Stomach (tissue), 4 donors: ENCODE results near the gene B2M.

Source experiments
- EP300 ChIP-seq: sonication (generic); formaldehyde crosslinking; IDR thresholded peaks from one replicate; pipeline ENCODE4 v1.6.1; 2017; ENCODE audit warnings: antibody characterized with exemption
- POLR2AphosphoS5 ChIP-seq, 3 donors: sonication (generic); formaldehyde crosslinking; IDR thresholded peaks; one replicate each; pipeline ENCODE4 v1.6.1; 2016; ENCODE audit warnings: antibody characterized with exemption in 3 of 3

GRCh38 chr15:44662478-44663409 lies 48.6 kb upstream of the B2M start:
- no peak for TF ChIP-seq EP300
- peak in 2 of 3 donors; percentile 4 to 40 for TF ChIP-seq POLR2AphosphoS5 (IDR thresholded peaks at IDR 0.05)
